Mammary epithelial cell (primary cell): ENCODE results near the gene TAPT1.

ENCODE experiments used
- CTCF ChIP-seq, 2 donors: IDR thresholded peaks in 1 of 2; conservative IDR thresholded peaks in 1 of 2; 2 replicates each; pipeline ENCODE4 v1.5.1; 2011 to 2012; ENCODE audit warnings: inconsistent platforms in 2 of 2, low read length in 2 of 2, mild to moderate bottlenecking in 2 of 2, control low read depth in 1 of 2, low read depth in 1 of 2; ENCODE audit not compliant: insufficient read depth in 1 of 2; ENCODE audit errors: extremely low read depth in 1 of 2
- EZH2 ChIP-seq: IDR thresholded peaks from 2 replicates; pipeline ENCODE4 v1.6.1; 2012; ENCODE audit warnings: low read length, inconsistent platforms, borderline replicate concordance

GRCh38 chr4:16267639-16268038 lies 41.4 kb upstream of the TAPT1 start:
- TF ChIP-seq CTCF (conservative IDR thresholded peaks at IDR 0.05 in 1 of 2, IDR thresholded peaks at IDR 0.05 in 1 of 2; ENCODE audit: extremely low read depth in 1 of 2, insufficient read depth in 1 of 2, low read depth in 1 of 2, low read length in 2 of 2) (no peak), EZH2 (no peak)
